ENCODE results near the gene ZFC3H1.
"Not testable (repeated sequence)": the region's sequence is repeated elsewhere in the genome, so short reads cannot be mapped to it uniquely, and the experiment has no call there.

ZFC3H1 gene

DNA sequence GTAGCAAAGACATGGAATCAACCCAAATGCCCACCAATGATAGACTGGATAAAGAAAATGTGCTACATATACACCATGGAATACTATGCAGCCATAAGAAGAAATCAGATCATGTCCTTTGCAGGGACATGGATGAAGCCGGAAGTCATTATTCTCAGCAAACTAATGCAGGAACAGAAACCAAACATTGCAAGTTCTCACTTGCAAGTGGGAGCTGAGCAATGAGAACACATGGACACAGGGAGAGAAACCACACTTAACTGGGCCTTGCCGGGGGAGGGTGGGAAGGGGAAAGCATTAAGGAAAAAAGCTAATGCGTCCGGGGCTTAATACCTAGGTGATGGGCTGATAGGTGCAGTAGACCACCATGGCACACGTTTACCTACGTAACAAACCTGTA is 93.8 kb downstream of the ZFC3H1 start:
- DNase-seq = not testable (repeated sequence)

DNA sequence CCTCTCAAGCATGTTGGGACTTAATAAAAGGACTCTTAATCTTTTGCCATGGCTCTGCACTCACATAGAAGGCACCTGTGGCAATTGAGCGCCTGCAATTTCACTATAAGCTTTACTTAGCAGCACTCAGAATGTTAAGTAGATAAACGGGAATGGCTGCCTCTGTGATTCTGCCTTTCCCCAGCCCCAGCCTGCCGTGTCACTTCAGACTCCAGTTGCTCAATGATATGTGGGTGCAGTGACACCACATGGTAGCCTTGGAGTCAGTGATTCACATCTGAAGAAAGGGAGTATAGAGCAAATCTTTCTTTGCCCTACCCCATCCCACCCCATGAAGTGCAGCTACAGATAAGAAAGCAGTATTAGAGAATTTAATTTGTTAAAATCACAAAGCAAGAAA is 96.1 kb downstream of the ZFC3H1 start:
- DNase-seq = no peak

DNA sequence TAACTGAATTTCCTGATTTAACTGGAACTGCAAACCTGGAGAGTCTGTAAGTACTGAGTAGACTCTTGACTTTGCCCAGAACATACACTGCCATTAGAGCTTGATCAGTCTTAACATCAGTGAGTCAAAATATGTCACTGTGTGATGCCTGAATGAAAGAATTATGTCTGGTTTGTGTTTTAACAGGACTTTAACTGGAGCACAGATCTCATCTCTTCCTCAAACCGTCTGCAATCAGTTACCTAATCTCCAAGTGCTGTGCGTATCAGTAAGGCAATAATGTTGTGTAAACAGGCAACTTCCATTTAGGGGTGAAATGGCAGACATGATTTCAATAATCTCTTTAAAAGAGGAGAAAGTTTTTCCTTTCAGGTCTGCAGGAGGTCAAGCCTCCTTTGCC is 97.0 kb downstream of the ZFC3H1 start:
- DNase-seq = no peak

DNA sequence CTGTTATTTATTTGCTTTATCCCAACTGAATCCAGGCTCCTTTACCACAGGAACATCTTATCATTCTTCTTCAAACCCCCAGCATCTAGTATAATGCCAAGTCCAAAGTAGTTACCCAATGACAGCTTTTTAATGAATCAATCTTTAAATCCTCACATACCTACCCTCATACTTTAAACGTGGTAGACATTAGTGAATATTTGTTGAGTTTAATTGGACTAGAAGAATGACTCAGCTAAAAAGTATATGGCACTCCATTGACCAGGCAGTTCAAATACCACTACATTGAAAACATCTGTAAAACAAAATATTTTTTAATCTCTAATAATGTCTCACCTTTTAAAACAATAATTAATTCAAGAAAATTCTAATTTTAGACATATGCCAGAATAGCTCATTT is 98.1 kb downstream of the ZFC3H1 start:
- DNase-seq = no peak

DNA sequence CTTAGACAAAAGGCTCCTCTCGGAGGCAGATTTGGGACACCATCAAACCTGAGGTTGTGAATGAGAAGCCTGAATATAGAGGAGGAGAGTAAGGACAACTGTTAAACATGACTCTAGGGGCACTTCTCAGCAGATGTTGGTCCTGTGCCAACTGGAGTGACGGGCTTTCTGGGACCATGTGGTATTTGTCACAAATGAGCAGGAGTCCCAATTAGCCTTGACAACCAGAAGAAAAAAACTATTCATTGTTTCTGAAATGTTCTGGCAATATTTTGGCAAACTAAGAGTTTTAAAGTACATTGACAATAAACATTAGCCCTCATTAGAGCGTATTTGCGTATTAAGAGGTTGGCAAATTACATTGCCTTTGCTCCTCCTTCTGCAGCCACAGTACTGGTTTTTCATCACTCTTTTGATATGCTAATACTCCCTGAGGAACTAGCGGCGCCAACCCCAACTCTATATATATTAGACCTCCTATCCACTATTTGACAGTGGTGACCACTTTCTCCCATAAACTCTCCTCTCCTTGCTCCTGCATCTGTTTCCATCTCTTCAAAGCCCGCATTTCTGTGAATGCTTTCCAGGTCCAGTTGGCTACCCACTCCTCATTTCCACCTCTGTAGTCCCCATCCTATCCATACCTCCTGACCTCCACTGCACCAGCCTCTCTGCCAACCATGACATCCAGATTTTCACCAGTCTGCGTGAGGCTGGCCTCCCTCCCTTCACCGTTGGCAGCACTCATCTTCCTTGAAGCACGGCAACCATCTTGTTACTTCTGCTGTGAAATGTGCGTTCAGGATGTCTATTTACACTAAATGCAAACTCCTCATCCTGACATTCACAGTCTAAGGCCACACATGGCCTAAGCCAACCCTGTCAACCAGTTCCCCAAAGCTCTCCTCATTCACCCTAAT is 100.7 kb downstream of the ZFC3H1 start:
- no peak for DNase-seq

Measured in activated T-cell treated with anti-CD3 and anti-CD28 coated beads, Interleukin-2, amount 50 U/mL, for 1 hour (primary cell).